ENCODE measurements around the gene PKN2.
A peak's percentile ranks its signal among the peaks of the same experiment; 100 is the strongest.

Gene PKN2

GRCh38 chr1:88683541-88684481 is at the start of gene PKN2:
Gene PKN2 (plus strand): TSS chr1:88684273. CDS start chr1:88684581, 308 bp downstream.
- DNase-seq, result peak; percentile 99

GRCh38 chr1:88634538-88634937 is 49.5 kb upstream of the PKN2 start:
- DNase-seq, result no peak

DNA sequence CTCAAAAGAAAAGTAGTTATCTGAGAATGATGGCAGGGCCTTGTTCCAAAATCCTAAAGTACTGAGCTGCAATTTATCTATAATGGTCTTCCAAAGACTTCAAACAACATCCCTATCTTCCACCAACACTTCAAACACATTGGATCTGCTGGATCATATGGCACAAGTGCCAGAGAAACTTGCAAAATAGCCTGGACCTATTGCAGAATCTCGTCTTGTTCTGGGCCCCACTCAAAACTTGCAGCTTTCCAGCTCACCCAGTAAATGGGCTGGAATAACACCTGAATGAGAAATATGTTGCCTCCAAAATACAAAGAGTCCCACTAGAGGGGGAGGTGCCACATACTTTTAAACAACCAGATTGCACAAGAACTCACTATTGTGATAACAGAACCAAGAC is 44.0 kb upstream of the PKN2 start:
- no peak for DNase-seq

GRCh38 chr1:88645886-88646285 is 38.2 kb upstream of the PKN2 start:
- DNase-seq, result no peak

- DNase-seq, result no peak
Measured at GRCh38 chr1:88646476-88647248, 37.4 kb upstream of the PKN2 start.

- no peak for DNase-seq
Measured at GRCh38 chr1:88647249-88647645, 36.8 kb upstream of the PKN2 start.

- DNase-seq, result no peak
Measured at GRCh38 chr1:88647749-88648415, 36.2 kb upstream of the PKN2 start.

- DNase-seq, result no peak
Measured at GRCh38 chr1:88648706-88649105, 35.4 kb upstream of the PKN2 start.

DNA sequence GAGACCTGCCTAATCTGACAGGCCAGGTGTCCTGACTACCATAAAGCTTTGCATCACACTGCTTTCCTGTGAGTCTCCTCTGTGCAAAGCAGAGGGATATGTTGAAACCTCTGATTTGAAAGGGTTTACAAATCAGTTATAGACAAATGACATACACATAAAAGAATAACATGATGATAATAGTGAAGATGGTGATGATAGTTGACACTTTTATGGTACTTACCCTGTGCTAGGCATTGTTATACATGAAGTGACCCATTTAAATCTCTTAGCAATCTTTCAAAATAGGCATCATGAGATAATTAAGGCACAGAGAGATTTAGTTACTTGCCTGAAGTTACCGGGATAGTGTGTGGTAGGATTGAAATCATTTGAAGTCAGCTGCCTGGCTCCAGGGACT is 34.1 kb upstream of the PKN2 start:
- no peak for DNase-seq

- no peak for DNase-seq
Measured at GRCh38 chr1:88650676-88651418, 33.2 kb upstream of the PKN2 start.

DNA sequence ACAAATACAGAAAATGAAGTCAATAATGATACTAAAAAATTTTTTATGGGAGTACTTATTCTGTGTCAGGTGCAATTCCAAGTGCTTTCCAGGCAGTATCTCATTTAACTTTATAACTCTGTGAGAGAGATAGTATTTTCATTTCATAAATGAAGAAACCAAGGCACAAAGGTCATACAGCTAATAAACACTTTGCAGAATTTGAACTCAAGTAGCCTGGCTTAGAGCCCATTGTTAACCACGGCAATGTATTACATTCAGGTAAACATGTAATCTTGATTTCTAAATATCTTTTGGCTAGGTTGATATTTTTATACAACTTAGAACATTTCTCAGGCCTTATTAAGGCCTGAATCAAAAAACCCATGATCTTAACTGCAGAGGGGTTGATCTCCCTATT is 28.9 kb upstream of the PKN2 start:
- no peak for DNase-seq

DNA sequence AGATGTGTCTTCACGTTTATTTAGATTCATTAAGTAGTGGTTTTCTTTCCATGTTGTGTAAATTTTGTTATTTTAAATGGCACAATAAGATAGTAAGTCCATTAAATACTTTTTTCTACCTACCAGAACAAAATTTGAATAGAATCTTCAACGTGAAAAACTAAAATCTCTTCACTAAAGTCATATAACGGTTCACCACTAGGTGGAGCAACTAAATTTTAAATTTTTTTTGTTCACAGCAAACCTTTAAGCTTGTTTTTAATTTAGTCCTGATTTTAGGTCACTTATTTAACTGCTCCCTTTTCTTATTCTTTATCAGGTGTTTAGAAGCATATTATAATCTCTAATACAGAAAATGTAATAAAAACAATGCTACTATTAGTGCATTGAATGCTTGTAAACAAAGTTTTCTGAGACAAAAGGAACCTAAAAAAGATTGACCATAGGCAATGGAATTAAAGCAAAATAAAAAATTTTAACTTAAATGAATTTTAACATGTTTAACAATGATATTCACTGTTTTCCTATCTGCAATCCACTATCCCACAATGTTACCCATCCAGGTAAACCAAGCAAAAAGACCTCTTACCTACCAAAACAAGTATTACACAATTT is 28.3 kb upstream of the PKN2 start:
- no peak for DNase-seq

DNA sequence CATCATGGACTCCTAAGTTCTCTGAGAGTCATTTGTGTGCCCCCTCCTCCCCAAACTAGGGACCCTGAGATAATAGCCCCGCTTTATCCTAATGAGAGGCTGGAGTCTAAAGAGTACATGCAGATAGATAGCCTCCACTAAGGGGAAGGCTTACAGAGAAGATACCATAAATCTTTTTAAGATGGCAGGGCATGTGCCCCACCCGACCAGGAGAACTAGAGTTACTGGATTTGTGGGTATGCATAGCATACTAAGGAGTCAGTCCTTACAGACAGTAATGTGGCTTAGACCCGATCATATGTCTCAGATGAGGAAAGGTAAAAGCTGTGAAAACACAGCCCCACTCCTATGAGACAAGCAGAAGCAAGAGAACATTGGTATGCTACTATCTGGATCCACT is 25.7 kb upstream of the PKN2 start:
- DNase-seq, result no peak

GRCh38 chr1:88659552-88659951 is 24.5 kb upstream of the PKN2 start:
- DNase-seq, result no peak

DNA sequence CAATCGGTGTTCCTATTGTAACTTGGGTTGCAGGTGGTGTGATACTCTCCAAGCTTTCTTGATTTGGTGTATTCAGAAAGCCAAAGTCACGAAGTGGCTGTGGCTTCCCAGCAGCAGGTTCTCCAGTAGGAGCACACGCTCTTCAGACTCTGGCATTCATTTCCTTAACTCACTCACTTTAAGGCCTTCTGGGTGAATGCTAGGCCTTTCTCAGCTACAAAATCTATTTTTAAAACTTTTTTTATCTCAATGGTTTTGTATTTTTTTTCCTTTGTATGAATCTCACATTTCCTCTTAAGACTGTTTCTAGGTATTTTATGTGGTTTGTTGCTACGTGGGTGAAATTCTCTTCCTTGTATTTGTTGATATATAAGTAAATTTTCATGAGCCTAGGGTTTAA is 22.9 kb upstream of the PKN2 start:
- no peak for DNase-seq

DNA sequence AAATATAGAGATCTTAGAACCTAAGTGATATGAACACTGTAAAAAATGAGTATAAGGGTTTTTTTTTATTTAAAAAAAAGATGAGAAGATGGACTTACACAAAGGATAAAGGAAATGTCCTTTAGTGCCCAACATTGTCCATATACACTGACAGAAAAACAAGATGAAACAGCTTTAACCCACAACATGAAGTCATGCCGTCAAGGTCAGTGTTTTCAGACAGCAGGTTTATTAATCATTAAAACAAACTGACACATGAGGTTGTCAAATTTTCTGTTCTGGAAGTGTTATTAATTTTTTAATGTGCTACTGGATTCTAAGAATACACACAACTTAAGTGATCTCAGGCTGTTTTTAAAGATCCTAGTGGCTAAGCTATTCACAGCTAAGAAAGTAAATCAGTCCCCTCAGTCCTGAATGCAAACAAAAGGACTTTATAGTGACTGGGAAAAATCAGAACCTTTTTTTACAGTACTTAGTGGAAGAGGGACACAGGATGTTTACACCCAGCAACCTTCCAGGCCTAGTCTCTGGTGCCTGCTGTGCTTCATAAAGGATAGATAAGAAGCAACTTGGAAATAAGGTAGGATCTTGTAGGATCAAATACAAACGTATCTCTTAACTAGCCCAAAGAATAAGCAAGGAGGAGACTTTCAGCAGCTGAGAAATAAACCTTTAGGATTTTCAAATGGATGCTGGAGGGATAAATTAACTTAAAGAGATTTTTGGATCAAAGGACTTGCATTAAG is 21.9 kb upstream of the PKN2 start:
- DNase-seq, result no peak

DNA sequence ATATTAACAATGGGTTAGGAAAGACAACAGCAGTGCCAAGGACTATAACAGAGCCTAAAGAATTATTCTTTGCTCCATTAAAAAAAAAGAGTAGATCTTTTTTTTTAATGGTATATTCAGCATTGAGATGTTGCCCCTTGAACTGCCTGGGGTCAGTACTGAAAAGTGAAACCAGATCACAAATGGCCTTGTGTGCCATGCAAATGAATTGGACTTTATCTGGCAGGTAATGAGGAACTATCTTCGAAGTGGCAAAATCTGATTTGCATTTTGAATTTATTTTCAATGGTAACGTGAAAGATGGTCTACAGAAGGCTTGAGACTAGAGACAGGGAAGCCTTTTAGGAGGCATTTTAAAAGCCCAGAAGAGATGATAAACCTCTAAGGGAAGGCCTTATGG is 21.4 kb upstream of the PKN2 start:
- DNase-seq, result no peak

GRCh38 chr1:88668405-88668804 is 15.7 kb upstream of the PKN2 start:
- no peak for DNase-seq

DNA sequence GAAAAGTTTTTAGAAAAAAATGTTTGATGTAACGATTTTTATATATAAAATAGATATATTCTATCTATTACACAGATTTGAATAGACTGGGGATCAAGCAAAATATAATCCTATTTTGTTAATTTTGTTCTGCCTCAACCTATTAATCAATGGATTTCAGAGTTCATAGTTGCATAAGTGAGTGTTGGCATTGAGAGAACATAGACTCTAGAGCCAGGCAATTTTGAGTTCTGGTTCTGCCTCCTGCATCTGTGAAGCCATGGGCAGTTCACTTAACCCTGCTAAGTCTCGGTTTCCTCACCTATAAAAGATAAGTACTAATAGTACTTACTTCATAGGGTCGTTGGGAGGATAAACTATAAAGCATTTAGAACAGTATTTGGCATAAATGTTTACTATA is 13.6 kb upstream of the PKN2 start:
- no peak for DNase-seq

- DNase-seq, result no peak
Measured at GRCh38 chr1:88673446-88673845, 10.6 kb upstream of the PKN2 start.

GRCh38 chr1:88678405-88678804 is 5.7 kb upstream of the PKN2 start:
- no peak for DNase-seq

GRCh38 chr1:88680471-88680870 is 3.6 kb upstream of the PKN2 start:
- no peak for DNase-seq

Data from COR-L47 (cell line).